Stomach smooth muscle (tissue), 2 donors: Measurements from ENCODE around the gene QDPR.

Experiments
- H3K27ac ChIP-seq: one replicate; pipeline ENCODE4 v1.7.0; 2013; ENCODE audit warnings: mild to moderate bottlenecking, low read length, inconsistent platforms
- H3K27me3 ChIP-seq, 2 donors: one replicate each; pipeline ENCODE4 v1.7.0; 2013; ENCODE audit warnings: low read length in 2 of 2; ENCODE audit not compliant: insufficient read depth in 2 of 2, control insufficient read depth in 1 of 2
- H3K36me3 ChIP-seq, 2 donors: one replicate each; pipeline ENCODE4 v1.7.0; 2013; ENCODE audit warnings: low read length in 2 of 2; ENCODE audit not compliant: control insufficient read depth in 2 of 2, insufficient read depth in 2 of 2
- H3K4me1 ChIP-seq: one replicate; pipeline ENCODE4 v1.7.0; 2013; ENCODE audit warnings: low read length; ENCODE audit not compliant: control insufficient read depth, insufficient read depth
- H3K4me3 ChIP-seq, 2 donors: one replicate each; pipeline ENCODE4 v1.7.0; 2013; ENCODE audit warnings: low read length in 2 of 2
- H3K9ac ChIP-seq, 2 donors: one replicate each; pipeline ENCODE4 v1.7.0; 2013; ENCODE audit warnings: low read length in 2 of 2, mild to moderate bottlenecking in 1 of 2
- H3K9me3 ChIP-seq, 2 donors: one replicate each; pipeline ENCODE4 v1.7.0; 2013; ENCODE audit warnings: low read length in 2 of 2; ENCODE audit not compliant: control insufficient read depth in 2 of 2
- donor health status: healthy.
- donor health status: Pancreatic carcinoma.

Gene QDPR

DNA sequence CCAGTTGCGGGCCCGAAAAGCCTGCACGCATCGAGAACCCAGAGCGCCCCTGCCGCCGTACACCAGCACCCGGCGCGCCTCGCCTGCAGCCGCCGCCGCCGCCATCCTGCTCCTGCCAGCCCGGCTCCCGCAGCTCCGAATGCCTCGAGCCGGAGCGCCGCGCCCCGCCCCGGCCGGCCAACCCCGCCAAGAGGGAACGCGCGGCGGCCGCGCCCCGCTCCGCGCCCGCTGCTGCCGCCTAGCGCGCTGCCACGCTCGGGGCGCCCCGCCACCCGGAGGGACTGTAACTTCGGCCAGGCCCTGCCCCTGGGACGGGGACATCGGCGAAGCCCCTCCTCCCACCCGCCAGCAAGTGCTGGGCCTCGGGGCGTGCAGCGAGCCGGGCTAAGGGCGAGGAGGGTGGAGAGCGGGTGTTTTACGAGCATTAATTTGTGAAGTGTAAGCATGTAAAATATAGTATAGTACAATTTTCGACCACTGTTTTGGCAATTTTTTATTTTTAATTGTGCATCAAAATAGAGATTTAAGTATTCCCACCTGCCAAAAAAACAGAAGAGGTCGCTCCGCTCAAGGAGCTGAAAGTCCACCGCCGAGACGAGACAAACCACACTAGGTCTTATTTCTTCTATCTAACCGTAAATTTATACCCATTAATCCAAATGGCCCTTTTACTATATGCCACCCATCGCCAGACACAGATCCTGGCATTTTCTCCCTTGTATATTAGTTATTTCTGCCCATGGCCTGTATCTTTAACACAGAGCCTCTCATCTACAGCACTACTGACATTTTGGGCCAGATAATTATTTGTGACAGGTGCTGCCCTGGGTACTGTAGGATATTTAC is at the start of gene QDPR:
Gene QDPR, minus strand, starts transcription at position 141 of the 846 bp plus-strand sequence. Its CDS starts 36 bp downstream, at position 105.
- Histone ChIP-seq H3K4me3 (peak within 1 kb of the TSS; percentile 85 to 95), H3K9me3 (no peaks in the 10 kb centered on the region), H3K27ac (peak within 1 kb of the TSS; percentile 49), H3K36me3 (peaks cover 0 to 4% of the 10 kb centered on the region in 2 donors), H3K9ac (peak within 1 kb of the TSS; percentile 65 to 74), H3K4me1 (peaks cover 21% of the 10 kb centered on the region), H3K27me3 (no peaks in the 10 kb centered on the region)

DNA sequence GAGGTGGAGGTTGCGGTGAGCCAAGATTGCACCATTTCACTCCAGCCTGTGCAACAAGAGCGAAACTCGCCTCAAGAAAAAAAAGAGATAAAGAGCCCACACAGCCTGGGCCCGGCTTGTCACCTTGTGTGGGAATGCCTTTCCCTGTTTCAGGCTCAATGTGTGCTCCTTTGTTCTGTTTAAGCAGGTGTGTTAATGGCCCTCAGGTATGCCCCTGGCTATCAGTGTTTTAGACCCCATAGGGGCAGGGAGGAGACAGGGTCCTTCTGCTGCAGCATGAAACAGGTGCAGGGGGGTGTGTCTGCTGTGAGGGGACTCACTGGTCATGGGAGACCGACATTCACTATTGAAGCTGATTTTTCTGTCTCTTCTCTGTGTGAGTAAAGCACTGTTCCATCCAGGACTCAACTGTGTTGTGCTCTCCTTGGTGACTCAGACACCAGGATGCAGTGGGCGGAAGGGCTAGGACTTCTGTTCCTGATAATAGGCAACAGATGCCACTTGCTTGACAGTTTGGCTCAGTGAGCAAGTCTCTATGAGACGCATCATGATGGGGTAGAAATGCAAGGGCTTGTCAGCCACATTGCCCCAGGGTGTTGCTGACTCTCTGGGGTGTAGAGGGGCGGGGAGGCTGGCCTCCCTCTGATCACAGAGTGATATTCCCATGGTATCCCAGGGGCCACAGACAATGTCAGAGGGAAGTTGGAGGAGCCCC is 49.5 kb upstream of the QDPR start:
- Histone ChIP-seq H3K27me3 (no peaks in the 10 kb centered on the region), H3K4me1 (no peaks in the 10 kb centered on the region), H3K27ac (no peak overlapping the region), H3K9me3 (no peaks in the 10 kb centered on the region), H3K36me3 (no peaks in the 10 kb centered on the region), H3K9ac (no peak overlapping the region), H3K4me3 (no peak overlapping the region)

DNA sequence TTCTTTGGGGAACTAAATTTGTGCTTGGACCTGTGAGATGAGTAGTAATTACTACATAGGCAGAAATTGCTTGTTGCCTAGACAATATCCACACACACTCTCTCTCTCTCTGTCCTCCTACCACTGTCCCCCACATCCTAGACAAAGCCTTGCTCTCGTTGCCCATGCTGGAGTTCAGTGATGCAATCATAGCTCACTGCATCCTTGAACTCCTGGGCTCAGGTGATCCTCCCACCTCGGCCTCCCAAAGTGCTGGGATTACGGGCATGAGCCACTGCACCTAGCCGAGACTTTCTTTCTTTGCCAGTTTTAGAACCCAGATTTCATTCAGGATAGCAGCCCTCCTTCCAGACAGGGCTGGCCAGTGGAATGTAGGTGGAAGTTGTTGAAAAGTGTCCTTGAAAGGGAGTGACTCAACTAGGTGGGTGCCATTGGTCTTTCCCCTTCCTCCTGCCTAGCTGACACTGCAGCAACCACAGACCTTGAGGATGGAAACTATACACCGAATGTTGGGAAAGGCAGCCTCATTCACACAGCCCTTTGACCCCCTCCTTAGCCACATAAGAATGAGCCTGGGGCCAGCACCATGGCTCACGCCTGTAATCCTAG is 48.3 kb upstream of the QDPR start:
- Histone ChIP-seq H3K36me3 (no peaks in the 10 kb centered on the region), H3K27ac (no peak overlapping the region), H3K27me3 (no peaks in the 10 kb centered on the region), H3K4me3 (no peak overlapping the region), H3K4me1 (no peaks in the 10 kb centered on the region), H3K9me3 (no peaks in the 10 kb centered on the region), H3K9ac (no peak overlapping the region)

DNA sequence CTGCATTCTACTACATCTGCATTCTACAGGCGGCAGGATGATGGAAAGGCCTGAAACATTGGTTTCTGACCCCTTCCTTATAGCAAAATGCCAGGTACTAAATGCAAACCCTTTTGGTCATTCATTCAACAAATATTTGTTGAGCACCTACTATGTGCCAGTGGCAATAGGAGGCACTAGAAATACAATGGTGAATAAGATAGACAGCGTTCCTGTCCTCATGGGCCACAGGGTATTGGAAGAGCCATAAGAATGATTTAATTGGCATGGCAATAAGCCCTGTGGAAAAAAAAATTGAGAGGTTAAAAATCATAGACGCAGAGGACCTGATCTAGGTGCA is 47.8 kb upstream of the QDPR start:
- Histone ChIP-seq H3K9ac (no peak overlapping the region), H3K36me3 (no peaks in the 10 kb centered on the region), H3K4me3 (no peak overlapping the region), H3K27me3 (no peaks in the 10 kb centered on the region), H3K9me3 (no peaks in the 10 kb centered on the region), H3K27ac (no peak overlapping the region), H3K4me1 (no peaks in the 10 kb centered on the region)

DNA sequence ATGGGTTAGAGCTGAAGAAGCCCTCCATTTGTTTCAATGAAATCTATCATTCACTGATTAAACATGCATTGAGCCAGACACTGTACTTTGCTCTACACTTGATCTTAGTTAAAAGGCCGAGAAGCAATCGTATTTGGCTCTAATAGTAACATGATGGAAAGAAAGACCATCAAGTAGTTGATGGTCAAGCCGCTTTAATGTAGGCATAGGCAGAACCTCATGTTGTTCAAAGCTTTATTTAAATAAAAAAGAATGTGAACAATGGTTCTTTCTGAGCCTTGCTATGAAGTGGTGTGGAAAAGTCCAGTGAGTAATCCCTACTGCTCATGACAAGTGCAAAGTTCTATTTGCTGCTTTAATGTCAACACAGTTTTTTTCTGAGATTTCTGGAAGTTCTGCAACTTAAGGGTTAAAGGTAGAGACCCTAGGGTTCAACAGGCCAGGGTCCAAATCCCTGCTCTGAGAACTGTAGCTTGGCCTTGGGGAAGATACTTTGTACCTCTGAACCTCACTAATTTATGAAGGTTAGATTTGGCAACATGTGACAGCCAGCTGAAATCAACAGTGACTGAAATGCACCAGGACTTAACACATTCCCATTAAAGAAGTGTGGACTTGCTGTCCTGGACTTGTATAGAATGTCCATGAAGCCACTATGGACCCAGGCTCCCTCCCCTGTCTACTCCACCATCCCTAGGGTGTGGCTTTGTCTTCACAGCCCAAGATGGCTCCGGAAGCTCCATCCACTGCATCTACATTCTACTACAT is 47.2 kb upstream of the QDPR start:
- Histone ChIP-seq H3K4me3 (no peak overlapping the region), H3K9ac (no peak overlapping the region), H3K27me3 (no peaks in the 10 kb centered on the region), H3K4me1 (no peaks in the 10 kb centered on the region), H3K9me3 (no peaks in the 10 kb centered on the region), H3K36me3 (no peaks in the 10 kb centered on the region), H3K27ac (no peak overlapping the region)

DNA sequence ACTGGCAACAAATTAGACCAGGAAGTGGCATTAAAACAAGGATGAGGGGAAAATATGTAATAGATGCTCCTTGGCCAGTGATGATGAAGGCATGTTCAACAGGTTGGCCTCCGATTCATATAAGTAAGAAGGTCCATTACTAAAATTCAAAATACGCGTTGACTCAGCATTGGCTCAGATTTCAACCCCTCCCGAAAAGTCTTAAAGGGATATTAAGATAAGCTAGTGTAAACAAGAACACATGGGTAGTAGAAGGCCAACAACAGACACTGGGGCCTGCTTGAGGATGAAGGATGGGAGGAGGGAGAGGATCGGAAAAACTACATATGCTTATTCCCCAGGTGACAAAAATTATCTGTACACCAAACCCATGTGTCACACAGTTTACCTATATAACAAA is 46.0 kb upstream of the QDPR start:
- H3K27ac ChIP-seq = no peak overlapping the region
- no peaks in the 10 kb centered on the region for H3K9me3 ChIP-seq
- no peak overlapping the region for H3K4me3 ChIP-seq
- H3K27me3 ChIP-seq = no peaks in the 10 kb centered on the region
- H3K9ac ChIP-seq = no peak overlapping the region
- H3K4me1 ChIP-seq = no peaks in the 10 kb centered on the region
- no peaks in the 10 kb centered on the region for H3K36me3 ChIP-seq

DNA sequence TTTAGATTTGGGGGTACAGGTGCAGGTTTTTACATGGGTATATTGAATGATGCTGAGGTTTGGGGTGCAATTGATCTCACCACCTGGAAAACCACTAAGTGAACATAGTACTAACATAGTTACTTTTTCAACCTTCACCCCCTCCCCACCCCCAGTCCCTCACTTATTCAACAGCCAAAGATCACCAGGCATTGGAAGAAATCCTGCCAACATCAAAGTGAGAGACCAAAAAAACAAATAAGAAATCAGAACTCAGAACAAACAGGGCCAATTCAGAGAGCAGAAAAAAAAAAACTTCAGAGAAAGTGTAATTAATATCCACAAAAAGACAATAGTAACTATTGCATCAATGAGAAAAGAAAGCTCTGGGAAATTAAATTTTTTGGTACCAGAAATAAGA is 44.6 kb upstream of the QDPR start:
- Histone ChIP-seq H3K27ac (no peak overlapping the region), H3K4me1 (no peaks in the 10 kb centered on the region), H3K36me3 (no peaks in the 10 kb centered on the region), H3K27me3 (peaks cover 0 to 4% of the 10 kb centered on the region in 2 donors), H3K4me3 (no peak overlapping the region), H3K9ac (no peak overlapping the region), H3K9me3 (no peaks in the 10 kb centered on the region)

DNA sequence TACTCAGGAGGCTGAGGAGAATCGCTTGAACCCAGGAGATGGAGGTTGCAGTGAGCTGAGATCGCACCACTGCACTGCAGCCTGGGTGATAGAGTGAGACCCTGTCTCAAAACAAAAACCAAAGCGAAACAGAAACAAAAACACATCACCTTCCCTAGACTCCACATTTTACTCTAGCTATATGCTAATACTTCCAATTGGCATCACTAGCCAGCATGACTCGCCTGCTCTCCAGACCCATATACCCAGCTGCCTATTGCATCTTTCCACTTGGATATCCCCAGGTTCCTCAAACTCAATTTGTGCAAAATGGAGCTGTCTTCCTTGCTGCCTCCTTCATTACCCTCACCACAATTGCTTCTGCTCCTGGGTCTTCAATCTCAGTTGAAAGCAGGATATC is 42.7 kb upstream of the QDPR start:
- Histone ChIP-seq H3K27me3 (peaks cover 0 to 4% of the 10 kb centered on the region in 2 donors), H3K36me3 (no peaks in the 10 kb centered on the region), H3K4me1 (no peaks in the 10 kb centered on the region), H3K4me3 (no peak overlapping the region), H3K27ac (no peak overlapping the region), H3K9me3 (no peaks in the 10 kb centered on the region), H3K9ac (no peak overlapping the region)

DNA sequence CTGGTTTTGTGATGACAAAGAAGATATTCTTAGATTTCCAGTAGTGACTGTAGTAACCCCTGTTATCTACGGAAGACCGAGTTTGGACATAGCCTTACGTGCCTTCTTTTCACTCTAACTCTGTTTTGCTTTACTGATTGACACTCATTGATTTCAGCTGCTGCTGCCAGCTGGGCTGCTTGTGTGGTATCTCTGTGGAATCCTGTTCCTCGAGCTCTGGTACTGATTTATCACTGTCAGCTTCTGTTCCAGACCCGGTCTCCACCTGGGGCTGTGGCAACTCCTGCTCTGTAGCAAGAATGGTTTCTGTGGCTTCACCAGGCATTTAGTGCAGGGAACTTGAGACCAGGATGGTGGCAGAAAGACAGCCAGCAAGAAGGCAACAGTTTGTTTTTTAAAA is 40.5 kb upstream of the QDPR start:
- Histone ChIP-seq H3K9ac (no peak overlapping the region), H3K36me3 (no peaks in the 10 kb centered on the region), H3K4me1 (no peaks in the 10 kb centered on the region), H3K4me3 (no peak overlapping the region), H3K27ac (no peak overlapping the region), H3K9me3 (no peaks in the 10 kb centered on the region), H3K27me3 (peaks cover 0 to 4% of the 10 kb centered on the region in 2 donors)

DNA sequence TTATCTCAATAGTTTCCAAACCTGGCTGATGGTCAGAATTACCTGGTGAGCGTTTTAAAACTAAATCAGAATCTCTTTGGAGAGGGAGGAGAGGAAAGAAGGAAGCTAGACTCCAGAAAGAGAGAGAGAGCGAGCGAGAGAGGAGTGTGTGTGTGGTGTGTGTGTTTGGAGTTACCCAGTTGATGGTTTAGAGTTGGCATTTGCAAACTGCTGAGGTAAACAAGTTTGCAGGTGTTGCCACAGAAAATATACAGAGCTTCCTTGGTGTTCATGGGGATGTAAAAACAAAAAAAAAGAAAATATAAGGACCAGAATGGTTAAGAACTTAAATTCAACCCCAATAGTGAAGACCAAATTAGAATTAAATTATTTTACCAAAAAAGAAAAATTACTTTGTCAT is 38.7 kb upstream of the QDPR start:
- Histone ChIP-seq H3K4me1 (no peaks in the 10 kb centered on the region), H3K27me3 (peaks cover 0 to 4% of the 10 kb centered on the region in 2 donors), H3K9ac (no peak overlapping the region), H3K4me3 (no peak overlapping the region), H3K36me3 (no peaks in the 10 kb centered on the region), H3K27ac (no peak overlapping the region), H3K9me3 (no peaks in the 10 kb centered on the region)
